Measurements from ENCODE around the gene TMEM218.

Gene TMEM218
- 6.8 to 18.8 reads per million in 2 donors for total RNA-seq

GRCh38 chr11:125111343-125112207 lies at the start of gene TMEM218:
TMEM218 (minus strand) TSS chr11:125111626; CDS start chr11:125102241, 9,385 bp downstream.
- peak; percentile 86 for DNase-seq

GRCh38 chr11:125157953-125158680 lies 46.7 kb upstream of the TMEM218 start:
- DNase-seq, result no peak

GRCh38 chr11:125157118-125157733 lies 45.8 kb upstream of the TMEM218 start:
- no peak for DNase-seq

GRCh38 chr11:125156346-125157117 lies 45.1 kb upstream of the TMEM218 start:
- no peak for DNase-seq

- DNase-seq, result no peak
Measured at GRCh38 chr11:125155767-125156166, 44.3 kb upstream of the TMEM218 start.

- DNase-seq, result no peak
Measured at GRCh38 chr11:125155100-125155444, 43.6 kb upstream of the TMEM218 start.

- no peak for DNase-seq
Measured at GRCh38 chr11:125154378-125155099, 43.1 kb upstream of the TMEM218 start.

GRCh38 chr11:125153837-125154236 lies 42.4 kb upstream of the TMEM218 start:
- DNase-seq, result no peak

- DNase-seq, result no peak
Measured at GRCh38 chr11:125148743-125149142, 37.3 kb upstream of the TMEM218 start.

- DNase-seq, result no peak
Measured at GRCh38 chr11:125148011-125148410, 36.6 kb upstream of the TMEM218 start.

GRCh38 chr11:125147280-125147679 lies 35.9 kb upstream of the TMEM218 start:
- DNase-seq, result no peak

GRCh38 chr11:125146232-125146631 lies 34.8 kb upstream of the TMEM218 start:
- DNase-seq, result no peak

GRCh38 chr11:125141686-125142535 lies 30.5 kb upstream of the TMEM218 start:
- peak; percentile 59 for DNase-seq

- no peak for DNase-seq
Measured at GRCh38 chr11:125141178-125141577, 29.8 kb upstream of the TMEM218 start.

GRCh38 chr11:125140233-125140632 lies 28.8 kb upstream of the TMEM218 start:
- no peak for DNase-seq

GRCh38 chr11:125139778-125140177 lies 28.4 kb upstream of the TMEM218 start:
- no peak for DNase-seq

GRCh38 chr11:125138966-125139365 lies 27.5 kb upstream of the TMEM218 start:
- DNase-seq, result no peak

- no peak for DNase-seq
Measured at GRCh38 chr11:125136001-125136400, 24.6 kb upstream of the TMEM218 start.

- no peak for DNase-seq
Measured at GRCh38 chr11:125132596-125132995, 21.2 kb upstream of the TMEM218 start.

GRCh38 chr11:125132071-125132470 lies 20.6 kb upstream of the TMEM218 start:
- no peak for DNase-seq

All from T-helper 9 cell (primary cell).